ELF-1 (cell line): Measurements from ENCODE around the gene XRCC2.
"Not testable (repeated sequence)": the region's sequence is repeated elsewhere in the genome, so short reads cannot be mapped to it uniquely, and the experiment has no call there.

Experiments used
- DNase-seq: peaks from one replicate; pipeline ENCODE4 v3.0.0-alpha.2; 2016; ENCODE audit warnings: low read depth, low spot score

Gene XRCC2

GRCh38 chr7:152675759-152676636 lies at the start of gene XRCC2:
TSS of gene XRCC2 (minus strand) at chr7:152676141. CDS start at chr7:152676079, 62 bp downstream.
- DNase-seq: peak; percentile 95

GRCh38 chr7:152723364-152723763 lies 47.4 kb upstream of the XRCC2 start:
- no peak for DNase-seq

GRCh38 chr7:152712412-152713042 lies 36.6 kb upstream of the XRCC2 start:
- not testable (repeated sequence) for DNase-seq

GRCh38 chr7:152711444-152711944 lies 35.6 kb upstream of the XRCC2 start:
- no peak for DNase-seq

- no peak for DNase-seq
Measured at GRCh38 chr7:152710153-152710442, 34.2 kb upstream of the XRCC2 start.

- no peak for DNase-seq
Measured at GRCh38 chr7:152709287-152710152, 33.6 kb upstream of the XRCC2 start.

GRCh38 chr7:152704796-152705384 lies 28.9 kb upstream of the XRCC2 start:
- DNase-seq: no peak

GRCh38 chr7:152699079-152699478 lies 23.1 kb upstream of the XRCC2 start:
- no peak for DNase-seq

GRCh38 chr7:152697268-152697974 lies 21.5 kb upstream of the XRCC2 start:
- not testable (repeated sequence) for DNase-seq

GRCh38 chr7:152692196-152692595 lies 16.3 kb upstream of the XRCC2 start:
- DNase-seq: not testable (repeated sequence)

GRCh38 chr7:152683297-152683696 lies 7.4 kb upstream of the XRCC2 start:
- DNase-seq: no peak

GRCh38 chr7:152677808-152678670 lies 2.1 kb upstream of the XRCC2 start:
- DNase-seq: no peak

- peak; percentile 77 for DNase-seq
Measured at GRCh38 chr7:152674860-152675758, 832 bp downstream of the XRCC2 start.

- DNase-seq: peak; percentile 49
Measured at GRCh38 chr7:152673897-152674296, 2.0 kb downstream of the XRCC2 start.

GRCh38 chr7:152672626-152673025 lies 3.3 kb downstream of the XRCC2 start:
- no peak for DNase-seq

GRCh38 chr7:152669758-152670157 lies 6.2 kb downstream of the XRCC2 start:
- no peak for DNase-seq

- DNase-seq: no peak
Measured at GRCh38 chr7:152668975-152669374, 7.0 kb downstream of the XRCC2 start.

GRCh38 chr7:152667958-152668357 lies 8.0 kb downstream of the XRCC2 start:
- DNase-seq: no peak

- no peak for DNase-seq
Measured at GRCh38 chr7:152666078-152666477, 9.9 kb downstream of the XRCC2 start.
